ENCODE data around the gene GSE1.

GSE1 gene

GRCh38 chr16:85659805-85660511 lies 46.8 kb downstream of the GSE1 start:
- peaks cover 70% of the 10 kb centered on the region for H3K36me3 ChIP-seq (ENCODE audit: control insufficient read depth, insufficient read depth, low read length)
- H3K27ac ChIP-seq (ENCODE audit: insufficient read depth, low read length, poor library complexity, severe bottlenecking) = no peak overlapping the region
- DNase-seq = peak in 2 of 3 donors; percentile 9 to 27
- no peaks in the 10 kb centered on the region for H3K4me1 ChIP-seq (ENCODE audit: control insufficient read depth, insufficient read depth, low read length, poor library complexity, severe bottlenecking)
- no peak overlapping the region for H3K4me3 ChIP-seq (ENCODE audit: insufficient read depth, low read depth, low read length, poor library complexity, severe bottlenecking)
- H3K27me3 ChIP-seq (replicated peaks; ENCODE audit: control insufficient read depth, insufficient read depth, low read length, poor library complexity, severe bottlenecking) = no peaks in the 10 kb centered on the region
- no peaks in the 10 kb centered on the region for H3K9me3 ChIP-seq (ENCODE audit: control insufficient read depth, low read length)

- Histone ChIP-seq H3K27ac (ENCODE audit: insufficient read depth, low read length, poor library complexity, severe bottlenecking) (no peak overlapping the region), H3K9me3 (ENCODE audit: control insufficient read depth, low read length) (no peaks in the 10 kb centered on the region), H3K4me1 (ENCODE audit: control insufficient read depth, insufficient read depth, low read length, poor library complexity, severe bottlenecking) (no peaks in the 10 kb centered on the region), H3K36me3 (ENCODE audit: control insufficient read depth, insufficient read depth, low read length) (peaks cover 74% of the 10 kb centered on the region), H3K4me3 (ENCODE audit: insufficient read depth, low read depth, low read length, poor library complexity, severe bottlenecking) (no peak overlapping the region), H3K27me3 (replicated peaks; ENCODE audit: control insufficient read depth, insufficient read depth, low read length, poor library complexity, severe bottlenecking) (no peaks in the 10 kb centered on the region)
- DNase-seq = no peak
Observed at GRCh38 chr16:85660843-85661739, 48.0 kb downstream of the GSE1 start.

- no peaks in the 10 kb centered on the region for H3K9me3 ChIP-seq (ENCODE audit: control insufficient read depth, low read length)
- H3K36me3 ChIP-seq (ENCODE audit: control insufficient read depth, insufficient read depth, low read length) = peaks cover 76% of the 10 kb centered on the region
- no peaks in the 10 kb centered on the region for H3K27me3 ChIP-seq (replicated peaks; ENCODE audit: control insufficient read depth, insufficient read depth, low read length, poor library complexity, severe bottlenecking)
- H3K4me3 ChIP-seq (ENCODE audit: insufficient read depth, low read depth, low read length, poor library complexity, severe bottlenecking) = no peak overlapping the region
- H3K4me1 ChIP-seq (ENCODE audit: control insufficient read depth, insufficient read depth, low read length, poor library complexity, severe bottlenecking) = no peaks in the 10 kb centered on the region
- no peak overlapping the region for H3K27ac ChIP-seq (ENCODE audit: insufficient read depth, low read length, poor library complexity, severe bottlenecking)
- DNase-seq = no peak
Observed at GRCh38 chr16:85661740-85662481, 48.8 kb downstream of the GSE1 start.

- Histone ChIP-seq H3K4me3 (ENCODE audit: insufficient read depth, low read depth, low read length, poor library complexity, severe bottlenecking) (no peak overlapping the region), H3K27me3 (replicated peaks; ENCODE audit: control insufficient read depth, insufficient read depth, low read length, poor library complexity, severe bottlenecking) (no peaks in the 10 kb centered on the region), H3K27ac (ENCODE audit: insufficient read depth, low read length, poor library complexity, severe bottlenecking) (no peak overlapping the region), H3K36me3 (ENCODE audit: control insufficient read depth, insufficient read depth, low read length) (peaks cover 75% of the 10 kb centered on the region), H3K4me1 (ENCODE audit: control insufficient read depth, insufficient read depth, low read length, poor library complexity, severe bottlenecking) (no peaks in the 10 kb centered on the region), H3K9me3 (ENCODE audit: control insufficient read depth, low read length) (no peaks in the 10 kb centered on the region)
- DNase-seq = no peak
Observed at GRCh38 chr16:85662482-85662812, 49.3 kb downstream of the GSE1 start.

GRCh38 chr16:85662976-85663830 lies 50.1 kb downstream of the GSE1 start:
- Histone ChIP-seq H3K36me3 (ENCODE audit: control insufficient read depth, insufficient read depth, low read length) (peaks cover 76% of the 10 kb centered on the region), H3K27ac (ENCODE audit: insufficient read depth, low read length, poor library complexity, severe bottlenecking) (no peak overlapping the region), H3K27me3 (replicated peaks; ENCODE audit: control insufficient read depth, insufficient read depth, low read length, poor library complexity, severe bottlenecking) (no peaks in the 10 kb centered on the region), H3K4me1 (ENCODE audit: control insufficient read depth, insufficient read depth, low read length, poor library complexity, severe bottlenecking) (no peaks in the 10 kb centered on the region), H3K9me3 (ENCODE audit: control insufficient read depth, low read length) (no peaks in the 10 kb centered on the region), H3K4me3 (ENCODE audit: insufficient read depth, low read depth, low read length, poor library complexity, severe bottlenecking) (no peak overlapping the region)
- no peak for DNase-seq

- peaks cover 69% of the 10 kb centered on the region for H3K36me3 ChIP-seq (ENCODE audit: control insufficient read depth, insufficient read depth, low read length)
- H3K4me1 ChIP-seq (ENCODE audit: control insufficient read depth, insufficient read depth, low read length, poor library complexity, severe bottlenecking) = no peaks in the 10 kb centered on the region
Observed at GRCh38 chr16:85663891-85664321, 50.8 kb downstream of the GSE1 start.

GRCh38 chr16:85664580-85665372 lies 51.7 kb downstream of the GSE1 start:
- H3K27ac ChIP-seq (ENCODE audit: insufficient read depth, low read length, poor library complexity, severe bottlenecking) = no peak overlapping the region
- DNase-seq = no peak
- no peaks in the 10 kb centered on the region for H3K4me1 ChIP-seq (ENCODE audit: control insufficient read depth, insufficient read depth, low read length, poor library complexity, severe bottlenecking)
- H3K36me3 ChIP-seq (ENCODE audit: control insufficient read depth, insufficient read depth, low read length) = peaks cover 69% of the 10 kb centered on the region
- no peaks in the 10 kb centered on the region for H3K27me3 ChIP-seq (replicated peaks; ENCODE audit: control insufficient read depth, insufficient read depth, low read length, poor library complexity, severe bottlenecking)
- no peak overlapping the region for H3K4me3 ChIP-seq (ENCODE audit: insufficient read depth, low read depth, low read length, poor library complexity, severe bottlenecking)
- H3K9me3 ChIP-seq (ENCODE audit: control insufficient read depth, low read length) = no peaks in the 10 kb centered on the region

More at GRCh38 chr16:85663891-85664321, 50.8 kb downstream of the GSE1 start:
- Histone ChIP-seq H3K9me3 (ENCODE audit: control insufficient read depth, low read length) (no peaks in the 10 kb centered on the region), H3K27ac (ENCODE audit: insufficient read depth, low read length, poor library complexity, severe bottlenecking) (no peak overlapping the region), H3K27me3 (replicated peaks; ENCODE audit: control insufficient read depth, insufficient read depth, low read length, poor library complexity, severe bottlenecking) (no peaks in the 10 kb centered on the region), H3K4me3 (ENCODE audit: insufficient read depth, low read depth, low read length, poor library complexity, severe bottlenecking) (no peak overlapping the region)
- no peak for DNase-seq

GRCh38 chr16:85665373-85665740 lies 52.2 kb downstream of the GSE1 start:
- Histone ChIP-seq H3K4me3 (ENCODE audit: insufficient read depth, low read depth, low read length, poor library complexity, severe bottlenecking) (no peak overlapping the region), H3K27me3 (replicated peaks; ENCODE audit: control insufficient read depth, insufficient read depth, low read length, poor library complexity, severe bottlenecking) (no peaks in the 10 kb centered on the region), H3K9me3 (ENCODE audit: control insufficient read depth, low read length) (no peaks in the 10 kb centered on the region), H3K4me1 (ENCODE audit: control insufficient read depth, insufficient read depth, low read length, poor library complexity, severe bottlenecking) (no peaks in the 10 kb centered on the region), H3K27ac (ENCODE audit: insufficient read depth, low read length, poor library complexity, severe bottlenecking) (no peak overlapping the region), H3K36me3 (ENCODE audit: control insufficient read depth, insufficient read depth, low read length) (peaks cover 74% of the 10 kb centered on the region)
- no peak for DNase-seq

GRCh38 chr16:85665929-85666328 lies 52.8 kb downstream of the GSE1 start:
- H3K36me3 ChIP-seq (ENCODE audit: control insufficient read depth, insufficient read depth, low read length) = peaks cover 79% of the 10 kb centered on the region
- no peaks in the 10 kb centered on the region for H3K4me1 ChIP-seq (ENCODE audit: control insufficient read depth, insufficient read depth, low read length, poor library complexity, severe bottlenecking)
- H3K27ac ChIP-seq (ENCODE audit: insufficient read depth, low read length, poor library complexity, severe bottlenecking) = no peak overlapping the region
- no peaks in the 10 kb centered on the region for H3K27me3 ChIP-seq (replicated peaks; ENCODE audit: control insufficient read depth, insufficient read depth, low read length, poor library complexity, severe bottlenecking)
- no peak for DNase-seq
- no peaks in the 10 kb centered on the region for H3K9me3 ChIP-seq (ENCODE audit: control insufficient read depth, low read length)
- no peak overlapping the region for H3K4me3 ChIP-seq (ENCODE audit: insufficient read depth, low read depth, low read length, poor library complexity, severe bottlenecking)

Data from effector memory CD4-positive, alpha-beta T cell (primary cell).